HG02973 (cell line): ENCODE results near the gene TMEM176B.
"Not testable (repeated sequence)": the region's sequence is repeated elsewhere in the genome, so short reads cannot be mapped to it uniquely, and the experiment has no call there.

ENCODE experiments used
- ATAC-seq: cut with Tn5 transposase; IDR thresholded peaks from one replicate; pipeline ENCODE4 v1.9.1; 2021; ENCODE audit warnings: moderate library complexity; ENCODE audit not compliant: unreplicated experiment

TMEM176B gene

DNA sequence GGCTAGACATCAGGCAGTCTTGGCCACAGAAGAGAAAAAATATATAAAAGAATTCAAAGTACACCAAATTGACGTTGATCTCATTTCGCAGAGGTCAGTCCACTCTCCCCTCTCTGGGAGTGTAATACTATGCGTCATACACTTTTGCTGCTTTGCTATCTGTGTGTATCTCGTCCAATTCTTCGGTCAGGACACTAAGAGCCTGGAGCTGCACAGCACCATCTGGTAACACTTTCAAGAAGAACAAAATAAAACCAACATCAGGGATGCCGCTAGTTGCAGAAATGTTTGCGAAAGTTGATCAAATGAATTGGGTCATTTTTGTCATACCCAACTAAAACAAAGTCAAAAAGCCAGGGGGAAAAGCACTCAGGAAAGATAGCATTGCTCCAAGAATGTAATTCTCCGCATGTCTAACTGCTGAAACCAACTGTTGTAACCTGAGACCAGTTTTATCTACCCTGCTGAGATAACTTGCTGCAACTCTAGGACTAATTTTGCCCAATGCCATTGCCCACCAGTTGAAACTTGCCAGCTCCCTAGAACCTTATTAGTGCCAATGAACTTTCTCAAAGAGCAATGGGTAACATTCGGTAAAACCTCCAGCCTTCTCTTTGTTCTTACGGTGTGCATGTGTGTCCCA, 23.4 kb upstream of the TMEM176B start:
- no peak for ATAC-seq

DNA sequence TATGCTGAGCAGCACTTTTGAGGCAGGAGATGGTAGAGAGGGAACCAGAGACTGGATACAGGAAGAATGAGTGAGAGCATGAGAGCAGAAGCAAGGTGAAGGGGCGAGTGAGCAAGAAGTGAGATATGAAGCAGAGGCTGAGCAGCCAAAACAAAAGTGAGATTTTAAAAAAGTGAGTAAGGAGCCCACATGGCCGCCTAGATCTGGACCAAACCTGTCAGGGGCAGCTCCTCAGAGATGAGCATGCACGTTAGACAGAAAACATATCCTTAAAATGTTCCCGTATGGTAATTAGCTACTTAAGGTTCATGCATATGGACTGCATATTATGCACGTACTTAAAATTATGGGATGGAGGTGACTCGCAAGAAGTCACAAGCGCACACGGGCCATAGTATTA, 22.9 kb upstream of the TMEM176B start:
- ATAC-seq = no peak

- no peak for ATAC-seq
Observed at GRCh38 chr7:150820578-150821198, 20.5 kb upstream of the TMEM176B start.

DNA sequence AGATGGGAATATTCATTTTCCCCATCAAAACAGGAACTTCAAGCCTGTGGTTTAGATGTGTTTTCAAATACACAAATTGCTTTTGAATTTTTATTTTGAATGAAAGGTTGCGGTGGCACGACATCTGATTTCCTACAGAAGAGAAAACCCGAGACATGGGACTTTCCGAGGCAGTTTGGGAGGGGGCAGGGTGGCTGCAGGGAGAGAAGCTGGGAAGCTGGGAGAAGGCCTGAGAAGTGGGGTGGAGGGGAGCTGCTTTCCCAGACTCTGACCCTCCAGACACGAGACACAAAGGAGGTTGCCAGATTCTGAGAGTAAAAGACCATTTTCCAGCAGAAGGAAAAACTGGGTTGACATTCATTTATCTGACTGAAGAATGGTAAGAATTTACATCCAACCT, 20.0 kb upstream of the TMEM176B start:
- no peak for ATAC-seq

DNA sequence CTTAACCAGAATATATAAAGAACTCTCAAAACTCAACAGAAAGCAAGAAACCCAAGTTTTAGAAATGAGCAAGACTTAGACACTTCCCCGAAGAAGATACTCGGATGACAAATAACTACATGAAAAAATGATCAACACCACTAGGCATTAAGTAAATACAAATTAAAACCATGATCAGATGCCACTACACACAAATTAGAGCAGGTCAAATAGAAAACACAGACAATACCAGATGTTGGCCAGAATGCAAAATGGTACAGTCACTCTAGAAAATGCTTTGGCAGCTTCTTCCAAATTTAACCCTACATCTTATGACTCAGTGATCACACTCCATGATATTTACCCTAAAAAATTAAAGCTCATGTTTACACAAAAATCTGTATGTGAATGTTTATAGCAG, 18.8 kb upstream of the TMEM176B start:
- ATAC-seq = no peak

GRCh38 chr7:150814328-150815001, 14.3 kb upstream of the TMEM176B start:
- no peak for ATAC-seq

GRCh38 chr7:150807616-150808438, 7.7 kb upstream of the TMEM176B start:
- ATAC-seq = not testable (repeated sequence)

- no peak for ATAC-seq
Observed at GRCh38 chr7:150806863-150807262, 6.7 kb upstream of the TMEM176B start.

DNA sequence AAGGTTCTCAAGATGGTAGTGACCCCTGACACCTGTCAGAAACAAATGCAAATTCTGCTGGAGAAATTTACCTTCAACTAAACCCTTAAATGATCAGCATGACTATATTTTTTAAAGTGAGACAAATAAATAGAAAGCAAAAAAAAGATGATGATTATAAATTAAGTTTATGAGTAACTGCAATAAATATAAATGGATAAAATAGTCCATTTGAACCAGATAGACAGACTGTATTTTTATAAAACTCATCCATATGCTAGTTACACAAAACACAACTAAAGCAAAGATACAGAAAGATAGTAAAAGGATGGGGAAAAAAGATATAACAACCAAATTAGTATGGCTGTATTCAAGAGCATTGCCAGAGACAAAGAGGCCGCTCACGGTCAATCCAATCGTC, 6.3 kb upstream of the TMEM176B start:
- ATAC-seq = no peak

DNA sequence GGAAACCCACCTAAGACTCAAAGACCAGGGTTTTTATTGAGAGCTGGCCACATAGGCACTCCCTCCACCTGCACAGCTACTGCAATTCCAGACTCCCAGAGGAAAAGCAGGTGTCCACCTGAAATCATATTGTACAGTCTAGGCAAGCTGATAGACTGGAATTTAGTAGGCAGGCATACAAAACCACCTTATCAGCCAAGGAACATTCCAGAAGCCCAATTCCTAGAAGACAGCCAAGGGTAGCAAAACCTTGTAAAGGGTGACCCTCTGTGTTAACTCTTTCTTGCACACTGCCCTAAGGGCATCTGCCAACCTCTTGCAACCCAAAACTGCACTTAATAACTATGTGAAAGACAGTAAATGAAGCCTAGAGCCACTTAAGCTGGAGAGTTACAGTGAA, 5.7 kb upstream of the TMEM176B start:
- no peak for ATAC-seq

DNA sequence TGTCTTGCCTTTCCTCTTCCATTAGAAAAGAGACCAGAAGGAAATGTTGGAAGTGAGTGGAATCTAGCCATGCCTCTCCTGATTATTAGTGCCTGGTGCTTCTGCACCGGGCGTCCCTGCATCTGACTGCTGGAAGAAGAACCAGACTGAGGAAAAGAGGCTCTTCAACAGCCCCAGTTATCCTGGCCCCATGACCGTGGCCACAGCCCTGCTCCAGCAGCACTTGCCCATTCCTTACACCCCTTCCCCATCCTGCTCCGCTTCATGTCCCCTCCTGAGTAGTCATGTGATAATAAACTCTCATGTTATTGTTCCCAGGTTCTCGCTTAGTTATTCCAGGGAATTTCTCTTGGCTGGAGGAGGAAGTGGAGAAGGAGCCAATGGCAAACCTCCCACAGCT, 4.6 kb upstream of the TMEM176B start:
- no peak for ATAC-seq

DNA sequence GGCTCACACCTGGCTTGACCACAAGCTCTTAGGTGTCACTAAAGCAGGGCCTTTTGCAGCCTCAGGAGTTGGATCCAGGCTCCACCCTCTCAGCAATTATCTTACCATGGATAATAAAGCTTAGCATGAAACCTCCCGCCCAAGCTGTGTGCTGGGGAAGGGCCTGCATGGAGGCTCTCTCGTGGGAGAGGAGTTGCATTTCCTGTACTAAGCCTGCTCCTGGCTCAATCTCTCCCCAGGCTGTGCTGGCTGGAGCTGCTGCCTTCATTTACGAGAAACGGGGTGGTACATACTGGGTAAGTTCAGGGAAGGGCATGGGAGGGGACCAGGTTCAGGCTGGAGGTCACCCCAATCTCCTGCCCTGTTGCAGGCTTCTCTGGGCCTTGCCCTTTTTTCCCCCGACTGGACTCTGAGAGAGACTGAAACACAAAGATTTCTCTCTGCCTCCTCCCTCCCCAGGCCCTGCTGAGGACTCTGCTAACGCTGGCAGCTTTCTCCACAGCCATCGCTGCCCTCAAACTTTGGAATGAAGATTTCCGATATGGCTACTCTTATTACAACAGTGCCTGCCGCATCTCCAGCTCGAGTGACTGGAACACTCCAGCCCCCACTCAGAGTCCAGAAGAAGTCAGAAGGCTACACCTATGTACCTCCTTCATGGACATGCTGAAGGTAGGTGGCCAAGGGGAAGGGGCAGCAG, 3.1 kb upstream of the TMEM176B start:
- ATAC-seq = no peak

DNA sequence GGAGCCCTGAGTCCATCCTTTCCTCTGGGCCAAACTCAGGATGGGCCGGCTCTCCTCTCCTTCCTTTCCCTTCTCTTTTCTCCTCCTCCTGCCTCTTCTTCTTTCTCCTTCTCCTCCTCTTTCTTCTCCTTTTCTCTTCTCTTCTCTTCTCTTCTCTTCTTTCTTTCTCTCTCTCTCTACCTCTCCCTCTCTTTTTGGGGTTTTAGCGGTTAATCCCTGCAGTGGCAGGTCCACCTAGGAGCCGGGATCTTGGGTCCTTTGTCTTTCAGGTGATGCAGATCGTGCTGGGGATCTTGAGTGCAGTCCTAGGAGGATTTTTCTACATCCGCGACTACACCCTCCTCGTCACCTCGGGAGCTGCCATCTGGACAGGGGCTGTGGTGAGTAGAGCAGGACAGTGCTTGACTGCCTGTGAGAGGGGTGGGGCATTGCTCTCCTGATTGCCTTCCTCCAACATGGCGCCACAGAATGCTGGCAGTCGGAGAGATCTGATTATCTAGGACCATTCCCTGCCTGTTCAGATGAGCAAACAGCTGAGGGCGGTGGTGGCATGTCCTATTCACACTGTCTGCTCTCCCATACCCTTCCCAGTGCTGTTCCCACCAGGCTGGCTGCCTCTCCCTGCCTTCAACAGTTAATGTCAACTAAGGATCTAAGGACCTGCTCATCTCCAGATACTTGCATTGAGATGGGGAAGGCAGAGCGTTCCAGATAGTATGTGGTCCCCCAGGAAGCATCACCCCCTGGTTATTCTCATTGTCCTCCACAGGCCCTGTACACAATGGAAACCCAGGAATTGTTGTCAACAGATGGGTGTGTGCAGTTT, 2.0 kb upstream of the TMEM176B start:
- ATAC-seq = no peak

GRCh38 chr7:150801242-150801945, 1.2 kb upstream of the TMEM176B start:
- no peak for ATAC-seq

- ATAC-seq = no peak
Observed at GRCh38 chr7:150800581-150801241, 547 bp upstream of the TMEM176B start, which contains the start of gene TMEM176A. TMEM176A (plus strand) TSS chr7:150800769; CDS start chr7:150801551, 782 bp downstream.

DNA sequence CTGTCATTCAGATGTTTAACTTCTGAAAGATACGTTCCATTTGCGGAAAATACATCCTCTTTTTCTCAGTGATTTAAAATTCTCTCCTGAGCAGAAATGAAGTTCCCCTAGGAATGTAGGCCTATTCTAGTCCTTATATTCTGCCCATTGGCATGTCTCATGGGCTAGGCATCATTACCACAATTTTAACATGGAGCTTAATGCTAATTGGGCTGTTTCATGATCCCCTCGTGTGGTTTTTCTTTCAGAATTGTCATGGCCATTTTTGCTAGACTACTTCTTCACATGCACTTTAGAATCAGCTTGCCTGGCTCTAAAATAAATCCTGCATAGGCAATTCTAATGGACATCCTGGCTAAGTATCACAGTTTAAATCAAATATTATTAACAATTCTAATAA, 1.0 kb downstream of the TMEM176B start:
- no peak for ATAC-seq

DNA sequence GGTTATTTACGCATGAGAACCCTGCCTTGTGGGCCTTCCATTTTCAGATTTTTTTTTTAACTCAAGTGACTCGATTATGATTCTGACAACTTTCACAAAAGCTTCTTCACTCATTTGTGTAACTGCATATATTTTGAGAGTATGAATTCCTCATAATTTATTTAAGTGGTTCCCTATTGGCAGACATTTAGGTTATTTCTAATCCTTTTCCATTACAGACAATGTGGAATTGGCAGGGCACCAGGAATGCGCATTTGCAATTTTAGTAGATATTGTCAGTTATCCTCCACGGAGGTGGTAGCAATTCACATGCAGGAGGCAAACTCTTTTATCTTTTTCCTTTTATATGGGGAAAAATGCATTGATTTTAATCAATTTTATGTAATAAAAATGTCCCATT, 2.5 kb downstream of the TMEM176B start:
- no peak for ATAC-seq

- ATAC-seq = no peak
Observed at GRCh38 chr7:150793569-150794238, 6.5 kb downstream of the TMEM176B start.
